HG03135 (cell line): ENCODE data around the gene FZD10.

ENCODE experiments used
- ATAC-seq: cut with Tn5 transposase; IDR thresholded peaks from one replicate; pipeline ENCODE4 v1.9.1; 2021; ENCODE audit warnings: mild to moderate bottlenecking, moderate library complexity; ENCODE audit not compliant: unreplicated experiment

Gene FZD10

DNA sequence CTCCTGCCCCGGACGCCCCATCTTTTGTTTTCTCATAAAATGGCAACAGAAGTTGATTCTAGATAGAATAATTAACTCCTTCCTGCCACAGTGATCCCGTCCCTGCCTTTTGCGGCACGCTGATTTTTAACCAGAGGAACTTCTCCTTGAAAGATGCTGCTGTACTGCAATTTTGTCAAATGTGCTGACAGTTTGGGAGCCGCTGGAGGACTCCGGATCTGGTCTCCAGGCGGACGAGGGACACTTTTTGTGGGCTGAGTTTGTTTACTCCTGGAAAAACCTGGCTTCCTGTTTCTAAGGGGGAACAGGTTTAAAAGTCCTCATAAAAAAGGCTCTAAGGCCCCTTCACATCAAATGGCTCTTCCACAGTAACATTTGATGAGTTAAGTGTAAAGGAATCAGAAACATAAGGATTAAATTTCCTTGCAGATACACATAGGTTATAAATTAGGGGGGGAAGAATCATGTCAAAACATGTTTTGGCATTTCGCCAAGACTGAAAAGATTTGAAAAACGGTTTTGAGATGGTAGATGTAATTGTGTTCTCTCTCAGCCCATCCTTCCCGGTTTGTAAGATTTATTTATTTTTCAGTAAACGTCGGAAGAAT, 15.5 kb downstream of the FZD10 start:
- no peak for ATAC-seq

DNA sequence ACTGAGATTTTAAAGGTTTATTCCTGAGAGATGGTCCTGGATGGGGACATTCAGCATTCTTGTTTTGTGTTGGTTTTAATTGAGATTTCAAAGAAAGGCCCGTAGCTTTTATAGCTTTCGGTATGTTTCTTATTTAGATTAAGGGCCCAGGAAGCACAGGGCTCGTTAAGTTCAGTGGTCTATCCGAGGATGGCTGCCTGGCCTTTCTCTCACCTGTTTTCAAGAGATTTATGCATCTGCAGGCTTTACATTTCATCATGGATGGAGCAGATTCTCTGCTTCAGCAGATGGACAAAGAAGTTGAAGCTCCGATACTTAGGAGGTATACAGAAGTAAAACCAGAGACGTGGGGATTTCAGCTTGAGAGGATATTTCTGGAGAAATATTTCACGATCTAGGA, 16.0 kb downstream of the FZD10 start:
- no peak for ATAC-seq

DNA sequence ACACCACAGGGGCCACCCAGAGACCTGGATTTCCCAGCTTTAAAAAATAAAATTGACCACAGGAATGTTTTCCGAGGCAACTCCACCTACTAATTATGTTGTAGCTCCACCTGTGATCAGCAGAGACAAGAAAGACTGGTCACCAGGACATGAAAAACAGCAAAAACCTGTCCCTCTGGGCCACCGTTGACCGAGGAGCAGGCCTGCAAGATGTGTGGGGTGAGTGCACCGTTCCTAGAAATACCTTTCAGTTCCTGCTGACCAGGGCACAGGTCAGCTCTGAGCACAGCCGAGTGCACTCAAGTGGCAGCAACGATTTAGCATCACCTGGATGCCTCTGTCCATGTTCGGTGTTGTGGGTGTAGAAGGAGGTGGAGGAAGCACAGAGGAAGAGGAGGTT, 16.9 kb downstream of the FZD10 start:
- no peak for ATAC-seq

DNA sequence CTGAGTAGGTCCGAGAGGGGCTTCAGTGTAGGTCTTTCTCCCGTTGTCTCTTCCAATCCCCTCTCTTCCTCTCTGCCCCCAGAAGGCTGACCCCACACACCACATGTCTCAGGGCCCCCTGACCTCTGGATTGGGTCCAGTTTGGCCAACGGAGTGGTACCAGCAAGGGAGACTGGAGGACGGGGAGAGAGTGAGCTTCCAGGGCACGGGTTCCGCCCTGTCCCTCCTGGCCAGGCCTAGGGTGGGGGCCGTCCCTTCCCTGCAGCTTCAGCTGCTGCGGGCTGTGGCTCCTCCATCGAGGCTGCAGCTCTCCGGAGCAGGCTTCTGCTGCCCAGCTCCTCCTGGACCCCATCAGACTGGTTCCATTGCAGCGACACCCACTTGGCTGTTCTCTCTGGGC, 17.4 kb downstream of the FZD10 start:
- ATAC-seq, result no peak

DNA sequence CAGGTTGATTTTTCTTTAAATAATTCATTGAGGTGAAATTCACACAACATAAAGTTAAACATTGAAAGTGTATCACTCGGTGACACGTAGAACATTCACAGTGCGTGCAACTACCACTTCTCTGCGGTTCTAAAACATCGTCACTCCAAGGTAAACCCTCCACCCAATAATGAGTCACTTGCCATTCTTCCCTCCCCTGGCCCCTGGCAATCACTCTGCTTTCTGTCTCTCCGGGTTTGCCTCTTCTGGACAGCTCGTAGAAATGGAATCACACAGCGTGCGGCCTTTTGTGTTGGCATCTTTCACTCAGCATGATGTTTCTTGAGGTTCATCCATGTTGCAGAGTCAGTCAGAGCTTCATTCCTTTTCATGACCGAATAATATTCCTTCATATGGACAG, 18.9 kb downstream of the FZD10 start:
- ATAC-seq, result no peak

DNA sequence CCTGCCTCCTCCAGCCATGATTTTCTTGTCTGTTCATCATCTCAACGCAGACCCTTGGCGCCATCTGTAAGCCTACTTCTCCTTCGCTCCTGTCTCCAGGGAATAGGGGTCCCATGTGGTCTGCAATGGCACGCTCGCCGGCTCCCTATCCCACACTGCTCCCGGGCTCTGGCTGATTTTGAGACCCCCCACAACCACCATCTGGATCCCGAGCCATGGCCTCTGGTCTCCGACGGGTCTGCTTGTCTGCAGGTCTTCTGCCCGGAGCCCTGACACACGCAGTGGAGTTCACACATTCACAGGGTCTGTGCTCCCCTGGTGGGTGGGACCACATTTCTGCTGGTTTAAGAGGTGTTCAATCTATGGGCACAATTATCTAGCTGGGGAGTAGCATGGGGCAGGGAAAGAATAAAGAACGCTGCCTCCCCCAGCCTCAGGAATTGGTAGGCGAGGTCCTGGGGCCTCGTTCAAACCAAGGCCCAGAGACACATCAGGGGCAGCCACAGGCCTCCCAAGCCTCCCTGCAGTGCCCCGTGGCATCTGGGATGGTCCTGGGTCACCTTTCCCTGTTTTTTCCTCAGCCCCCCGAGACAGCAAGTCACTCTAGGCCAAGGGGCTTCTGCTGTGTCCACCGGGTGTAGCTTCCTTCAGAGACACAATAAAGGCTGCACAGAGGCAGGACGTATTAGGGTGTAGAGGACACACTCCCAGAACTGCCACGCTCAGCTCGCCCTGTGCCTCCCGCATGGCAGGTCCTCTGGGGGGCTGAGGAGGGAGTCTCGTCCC, 21.5 kb downstream of the FZD10 start:
- ATAC-seq, result no peak

DNA sequence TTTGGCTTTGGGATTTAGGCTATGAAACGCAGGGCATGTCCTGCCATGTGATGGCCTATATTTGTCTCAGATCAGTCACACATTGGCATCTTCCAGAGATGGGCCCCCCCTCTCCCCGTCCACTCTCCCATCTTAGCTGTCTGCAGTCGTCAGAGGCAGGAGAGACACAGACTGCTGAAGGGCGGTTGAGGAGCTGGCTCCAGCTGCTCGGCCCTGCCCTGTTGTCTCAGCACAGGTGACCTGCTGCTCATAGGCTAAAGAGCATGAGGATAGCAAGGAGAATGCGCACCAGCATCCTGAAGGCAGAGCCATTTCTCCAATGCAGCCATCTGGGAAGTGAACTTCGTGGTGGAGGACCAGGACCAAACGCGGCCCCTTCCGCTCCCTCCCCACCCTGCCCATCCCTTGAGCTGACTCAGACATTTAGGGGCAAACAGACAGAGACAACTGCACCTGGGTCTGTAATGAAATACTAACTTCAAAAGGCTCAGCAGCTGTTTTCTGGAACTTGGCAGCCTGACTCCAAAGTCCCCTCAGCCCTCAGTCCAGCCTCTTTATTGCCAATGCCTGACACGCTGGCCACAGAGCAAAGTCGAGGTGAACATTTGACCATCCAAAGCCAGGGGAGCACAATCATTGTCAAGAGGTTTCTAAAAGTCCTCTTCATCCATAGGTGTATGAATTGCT, 22.3 kb downstream of the FZD10 start:
- ATAC-seq, result no peak

DNA sequence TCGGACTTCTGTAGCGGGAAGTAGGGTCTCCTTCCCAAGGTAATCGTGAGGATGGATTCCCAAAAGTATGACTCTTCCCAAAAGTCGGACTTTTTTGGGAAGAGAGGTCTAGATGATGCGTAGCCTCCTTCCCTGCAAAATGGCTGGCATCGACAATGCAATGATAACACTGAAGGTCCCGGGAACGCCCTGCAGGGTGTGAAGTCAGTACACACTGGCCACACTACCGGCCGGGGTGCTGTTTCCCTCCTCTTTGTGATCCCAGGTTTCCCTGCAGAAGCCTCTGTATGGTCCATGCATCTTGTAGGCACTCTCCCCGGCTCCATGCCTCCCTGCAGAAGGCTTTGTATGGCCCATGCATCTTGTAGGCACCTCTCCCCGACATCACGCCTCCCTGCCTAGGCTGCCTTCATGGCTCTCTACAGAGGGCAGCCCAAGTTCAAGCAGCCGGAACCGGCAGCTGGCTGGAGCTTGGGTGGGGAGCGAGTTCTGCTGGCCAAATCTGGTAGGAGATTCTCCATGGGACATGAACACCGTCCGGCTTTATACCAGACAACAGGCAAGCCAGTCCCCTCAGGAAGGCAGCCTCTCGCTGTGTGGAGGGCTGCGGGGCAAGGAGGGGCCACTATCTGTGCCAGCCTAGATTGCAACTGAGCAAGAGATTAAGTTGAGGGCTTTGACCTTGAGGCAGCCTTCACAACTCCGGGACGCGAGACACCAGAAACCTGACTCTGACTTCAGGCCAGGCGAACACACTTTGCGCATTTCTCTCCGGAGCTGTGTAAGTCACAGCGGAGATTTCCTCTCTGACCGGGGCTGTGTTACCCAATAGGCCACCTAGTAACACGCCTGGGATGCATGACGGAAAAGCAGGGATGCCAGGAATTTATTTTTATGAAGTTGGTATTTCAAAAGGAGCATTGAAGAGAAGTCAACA, 23.5 kb downstream of the FZD10 start:
- no peak for ATAC-seq

DNA sequence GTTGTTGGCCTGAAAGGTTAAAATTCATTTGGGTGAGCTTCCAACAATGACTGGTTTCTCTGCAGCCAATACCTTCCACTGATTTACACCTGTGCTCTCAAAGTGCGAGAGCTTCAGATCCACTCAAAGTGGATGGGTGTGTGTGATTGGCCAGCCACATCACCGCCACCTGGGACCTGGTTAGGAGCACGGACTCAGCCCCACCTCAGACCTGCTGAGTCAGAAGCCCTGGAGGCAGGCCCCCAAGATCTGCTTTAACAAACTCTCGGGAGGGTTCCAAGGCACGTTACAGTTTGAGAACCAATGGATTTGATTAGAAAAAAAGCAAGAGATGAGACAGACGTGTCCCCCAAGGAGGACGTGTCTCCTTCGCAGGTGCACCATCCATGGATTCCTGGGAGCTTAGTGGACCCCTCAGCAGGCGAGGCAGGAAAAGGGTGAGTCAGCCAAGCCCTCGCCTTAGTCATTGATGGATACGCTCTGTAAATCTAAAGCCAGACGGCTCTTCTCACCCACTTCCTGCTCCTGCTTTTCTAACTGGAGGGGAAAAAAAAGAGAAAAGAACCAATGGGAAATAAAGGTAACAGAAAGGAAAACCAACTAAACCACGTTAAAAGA, 24.5 kb downstream of the FZD10 start:
- ATAC-seq, result no peak

DNA sequence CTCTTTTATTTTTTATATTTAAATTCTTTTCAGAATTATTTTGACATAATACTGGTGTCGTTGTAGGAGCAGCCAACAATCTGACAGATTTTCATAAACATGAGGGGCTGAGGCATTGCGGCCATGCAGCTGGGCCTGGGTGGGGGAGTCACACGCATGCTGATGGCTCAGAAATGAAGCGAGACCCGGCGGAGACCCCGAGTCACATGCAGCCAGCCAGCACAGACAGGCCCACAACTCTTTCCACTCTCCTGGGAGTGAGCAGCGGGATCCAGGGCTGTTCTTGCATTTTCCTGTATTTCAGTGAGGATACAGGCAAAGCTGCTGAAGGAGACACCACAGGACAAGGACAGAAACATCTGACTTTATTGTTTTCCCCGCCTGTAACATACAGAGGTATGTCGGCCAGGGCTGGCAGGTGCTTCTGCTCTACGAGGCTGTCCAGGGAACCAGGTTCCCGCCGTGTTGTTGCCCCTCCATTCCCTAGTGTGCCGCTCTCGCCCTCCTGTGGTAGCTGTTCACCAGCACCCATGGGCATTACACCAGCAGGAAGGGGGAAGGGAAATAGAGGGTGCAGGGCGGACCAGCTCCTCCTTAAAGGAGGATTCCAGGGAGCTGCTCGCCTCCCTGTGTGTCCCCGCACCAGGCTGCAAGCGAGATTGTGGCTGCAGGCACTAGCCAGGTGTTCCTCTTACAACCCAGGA, 30.5 kb downstream of the FZD10 start:
- no peak for ATAC-seq

DNA sequence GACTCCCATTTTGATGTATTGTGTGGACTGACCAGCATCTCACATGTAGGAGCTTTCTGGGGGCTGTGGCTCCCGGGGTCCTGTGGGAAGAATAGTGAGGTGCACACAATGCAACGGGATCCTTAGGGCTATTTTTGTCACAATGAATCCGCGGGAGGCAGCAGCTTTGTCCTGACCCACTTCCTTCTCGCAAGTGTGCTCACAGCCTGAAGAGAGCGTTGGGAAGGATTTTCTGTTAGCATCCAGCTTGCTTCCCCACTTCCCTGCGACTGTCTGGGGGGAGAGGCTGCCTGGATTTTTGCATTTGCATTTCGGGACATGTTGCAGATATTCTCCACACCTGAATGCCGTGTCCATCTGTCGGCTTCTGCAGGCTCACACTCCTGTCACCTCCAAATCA, 31.9 kb downstream of the FZD10 start:
- ATAC-seq, result no peak

DNA sequence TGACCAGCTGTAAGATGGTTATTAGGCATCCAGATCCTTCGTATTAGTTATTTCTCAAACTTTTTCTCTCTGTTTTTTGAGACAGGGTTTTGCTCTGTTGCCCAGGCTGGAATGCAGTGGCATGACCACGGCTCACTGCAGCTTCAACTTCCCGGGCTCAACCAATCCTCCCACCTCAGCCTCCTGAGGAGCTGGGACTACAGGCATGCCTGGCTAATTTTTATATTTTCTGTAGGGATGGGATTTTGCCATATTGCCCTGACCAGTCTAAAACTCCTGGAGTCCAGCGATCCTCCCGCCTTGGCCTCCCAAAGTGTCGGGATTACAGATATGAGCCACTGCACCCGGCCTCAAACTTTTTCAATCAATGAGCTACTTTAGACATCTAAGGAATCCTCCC, 33.1 kb downstream of the FZD10 start:
- no peak for ATAC-seq

DNA sequence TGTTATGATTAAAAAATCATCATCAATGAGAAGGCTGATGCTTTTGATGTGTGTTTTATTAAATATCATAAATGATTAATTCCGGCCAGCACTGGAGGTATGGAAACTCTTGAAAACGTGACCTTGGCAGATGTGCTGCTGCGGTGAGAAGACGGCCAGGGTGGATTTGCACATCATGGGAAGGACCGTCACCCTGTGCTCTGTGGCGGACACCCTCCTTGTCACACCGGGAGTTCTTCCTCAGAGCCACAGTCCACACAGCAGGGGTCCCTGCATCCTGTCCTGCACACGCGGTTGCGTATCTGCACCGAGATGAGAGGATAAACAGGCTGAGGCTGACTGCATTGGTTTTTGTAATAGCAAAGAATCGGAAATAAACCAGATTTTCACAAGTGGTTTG, 33.5 kb downstream of the FZD10 start:
- no peak for ATAC-seq

DNA sequence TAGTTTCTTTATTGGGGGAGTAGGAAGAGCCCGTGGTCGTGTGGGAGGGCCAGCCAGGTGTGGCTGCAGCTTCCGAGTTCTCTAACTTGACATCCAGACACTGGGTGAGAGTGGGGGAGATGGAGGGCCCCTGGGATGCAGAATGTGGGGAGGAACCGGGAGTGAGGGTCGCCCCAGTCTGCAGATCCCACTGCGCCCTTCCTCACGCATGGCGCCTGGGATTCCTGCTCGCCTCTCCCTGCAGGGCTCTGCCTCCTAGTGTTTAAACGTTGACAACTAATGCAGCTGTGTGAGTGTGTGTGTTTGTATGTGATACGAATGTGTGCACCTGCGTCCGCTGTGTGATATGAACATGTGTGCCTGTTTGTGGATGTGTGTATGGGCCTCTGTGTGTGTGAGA, 34.6 kb downstream of the FZD10 start:
- ATAC-seq, result no peak

DNA sequence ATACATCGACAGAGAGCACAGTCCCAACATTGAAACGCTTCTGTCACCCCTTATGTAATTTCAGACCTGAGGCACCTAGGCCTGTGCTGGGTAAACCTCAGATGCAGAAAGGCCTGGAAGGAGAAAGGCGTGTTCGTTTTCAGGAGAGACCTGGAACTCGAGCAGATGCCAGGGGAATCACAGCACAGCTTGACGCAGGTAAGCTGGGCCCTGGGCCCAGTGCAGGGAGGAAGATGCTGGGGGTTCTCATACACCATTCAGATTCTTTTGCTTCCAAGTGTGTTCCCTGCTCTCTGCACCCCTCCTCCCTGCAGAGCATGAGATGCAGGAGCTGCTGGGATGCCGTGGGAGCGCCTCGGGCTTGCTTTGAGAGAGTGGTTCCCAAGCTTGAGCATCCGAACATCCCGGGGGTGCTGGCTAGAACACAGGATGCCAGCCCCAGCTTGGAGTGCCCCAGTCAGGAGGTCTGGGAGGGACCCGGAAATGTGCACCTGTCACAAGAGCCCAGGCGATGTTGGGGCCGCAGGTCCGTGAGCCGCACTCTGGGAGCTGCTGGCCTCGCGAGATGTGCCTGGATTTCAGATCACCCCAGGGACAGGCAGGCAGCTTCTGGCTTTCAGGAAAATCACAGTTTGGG, 35.9 kb downstream of the FZD10 start:
- ATAC-seq, result no peak

DNA sequence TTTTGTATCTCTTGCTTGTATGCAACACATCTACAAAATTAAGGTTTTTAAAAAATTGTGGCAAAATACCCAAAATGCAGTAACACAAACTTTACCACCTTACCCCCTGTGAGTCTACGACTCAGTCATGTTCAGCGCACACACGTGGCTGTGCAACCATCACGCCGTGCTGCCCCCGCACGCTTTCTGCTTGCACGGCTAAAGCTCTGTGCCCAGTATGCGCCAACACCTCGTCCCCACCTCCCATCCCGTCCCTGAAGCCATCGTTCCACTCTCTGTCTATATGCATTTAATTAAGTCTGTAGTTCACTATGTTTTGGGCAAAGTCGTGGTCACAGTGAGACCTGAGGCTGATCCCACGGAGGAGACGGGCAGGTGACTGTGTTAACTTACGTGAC, 36.4 kb downstream of the FZD10 start:
- no peak for ATAC-seq

DNA sequence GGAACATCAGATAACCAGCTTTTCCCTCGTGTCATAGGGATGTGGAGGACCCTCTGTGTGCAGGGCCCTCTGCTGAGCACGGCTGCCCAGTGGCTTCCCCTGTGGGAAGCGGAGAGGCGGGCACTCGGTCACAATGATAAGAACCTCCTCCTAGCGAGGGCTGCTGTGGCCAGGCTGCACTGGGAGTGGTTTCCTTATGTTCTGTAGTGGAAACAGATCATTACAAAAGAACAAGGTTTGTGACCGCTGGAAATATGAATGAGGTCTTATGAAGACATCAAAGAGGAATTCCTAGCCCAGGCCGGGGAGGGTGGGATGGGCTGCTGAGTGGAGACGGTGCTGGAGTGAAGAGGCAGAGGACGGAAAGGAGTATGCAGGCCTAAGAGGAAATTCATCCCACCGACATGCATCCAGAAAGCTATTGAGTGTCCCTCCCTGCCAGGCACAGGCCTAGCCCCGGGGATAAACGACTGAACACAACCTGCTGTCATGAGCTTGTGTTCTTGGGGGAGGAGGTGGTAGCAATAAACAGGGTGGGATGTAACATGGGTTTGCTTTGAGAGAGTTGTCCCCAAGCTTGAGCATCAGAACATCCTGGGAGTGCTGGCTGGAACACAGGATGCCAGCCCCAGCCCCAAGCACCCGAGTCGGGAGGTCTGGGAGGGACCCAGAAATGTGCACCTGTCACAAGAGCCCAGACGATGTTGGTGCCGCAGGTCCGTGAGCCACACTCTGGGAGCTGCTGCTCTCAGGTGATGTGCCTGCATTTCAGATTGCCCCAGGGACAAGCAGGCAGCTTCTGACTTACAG, 37.5 kb downstream of the FZD10 start:
- no peak for ATAC-seq

DNA sequence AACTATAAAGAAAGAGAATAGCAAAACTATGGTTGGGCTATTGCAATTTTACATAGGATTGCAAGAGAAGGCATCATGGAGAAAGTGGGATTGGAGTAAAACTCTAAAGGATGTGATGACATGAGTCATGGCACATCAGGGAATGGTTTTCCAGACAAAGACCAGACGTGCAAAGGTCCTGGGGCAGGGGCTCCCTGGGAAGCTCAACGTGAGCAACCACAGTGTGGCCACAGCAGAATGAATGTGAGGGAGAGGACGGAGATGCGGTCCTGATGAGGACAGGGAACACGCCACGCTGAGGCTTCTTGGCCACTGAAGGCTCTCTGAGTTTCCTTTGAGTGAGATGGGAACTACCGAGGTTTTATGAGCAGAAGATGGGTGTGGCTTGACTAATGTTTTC, 38.2 kb downstream of the FZD10 start:
- ATAC-seq, result no peak

DNA sequence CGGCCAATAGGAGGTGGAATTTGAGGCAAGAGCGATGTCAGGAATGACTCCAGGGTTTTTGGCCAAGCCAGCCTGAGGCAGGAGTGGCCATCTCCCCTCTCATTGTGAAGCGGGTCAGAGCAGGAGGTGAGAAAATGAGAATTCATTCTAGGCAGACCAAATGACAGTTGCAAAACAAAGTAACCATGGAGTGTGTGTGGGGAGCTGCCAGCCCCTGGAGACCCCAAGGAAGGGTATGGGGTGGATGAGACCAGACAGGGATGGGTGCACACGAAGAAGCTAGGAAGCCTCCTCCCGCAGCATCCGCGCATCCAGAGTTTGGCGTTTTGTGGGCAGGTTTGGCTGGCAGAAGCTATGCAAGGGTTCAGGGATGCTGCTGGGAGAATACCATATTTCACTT, 38.8 kb downstream of the FZD10 start:
- no peak for ATAC-seq
